PC-9 (cell line): ENCODE data around the gene KREMEN1.

Source experiments
- EZH2 ChIP-seq: fragments of 200-600 bp; sonication (generic); IDR thresholded peaks from 2 replicates; pipeline ENCODE4 v1.8.0; 2017; ENCODE audit warnings: antibody characterized with exemption, low read depth
- TF ChIP-seq, protein P1 (sequence below): fragments of 200-600 bp; sonication (generic); conservative IDR thresholded peaks from 2 replicates; pipeline ENCODE4 v1.6.1; 2017; ENCODE audit warnings: mixed run types, antibody characterized with exemption, mild to moderate bottlenecking, moderate library complexity

DNA sequence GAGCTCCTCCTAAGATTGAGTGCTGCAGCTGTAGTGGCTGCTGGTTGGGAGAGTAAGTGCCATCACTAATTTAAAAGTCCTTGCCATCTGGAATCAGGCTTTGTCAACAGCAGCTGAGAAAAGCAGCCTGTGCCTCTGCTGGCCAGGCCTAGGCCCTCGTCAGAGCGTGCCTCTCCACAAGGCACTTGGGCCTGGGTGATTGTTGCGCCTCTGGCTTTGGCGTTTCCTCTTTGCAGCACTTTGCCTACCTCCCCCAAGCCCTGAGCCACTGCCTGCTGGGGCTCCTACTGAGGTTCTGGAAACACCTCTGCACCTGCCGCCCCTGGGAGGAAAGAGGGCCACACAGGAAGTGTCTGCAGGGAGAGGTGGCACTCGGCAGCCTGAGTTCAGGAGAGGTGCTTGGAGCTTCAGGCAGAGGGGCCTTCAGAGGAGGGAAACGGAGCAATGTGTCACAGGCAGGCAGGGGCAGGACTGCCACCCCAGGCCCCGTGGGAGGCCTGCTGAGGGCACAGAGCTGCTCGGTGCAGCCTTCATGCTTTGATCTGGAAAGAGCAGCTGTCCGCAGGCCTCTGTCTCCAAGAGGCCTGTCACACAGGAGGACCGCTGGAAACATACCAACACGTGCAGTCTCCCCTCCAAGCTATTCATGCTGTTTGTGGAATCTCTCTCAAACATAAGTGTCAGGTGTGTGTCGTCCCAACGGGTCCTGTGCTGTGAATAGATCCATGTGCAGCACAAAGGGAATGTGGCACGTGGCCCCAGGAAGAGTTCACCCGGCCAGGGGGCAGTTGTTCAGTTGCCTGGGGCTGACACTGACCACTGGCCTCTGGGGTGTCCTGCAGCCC is 71.3 kb downstream of the KREMEN1 start:
- TF ChIP-seq, protein P1, sequence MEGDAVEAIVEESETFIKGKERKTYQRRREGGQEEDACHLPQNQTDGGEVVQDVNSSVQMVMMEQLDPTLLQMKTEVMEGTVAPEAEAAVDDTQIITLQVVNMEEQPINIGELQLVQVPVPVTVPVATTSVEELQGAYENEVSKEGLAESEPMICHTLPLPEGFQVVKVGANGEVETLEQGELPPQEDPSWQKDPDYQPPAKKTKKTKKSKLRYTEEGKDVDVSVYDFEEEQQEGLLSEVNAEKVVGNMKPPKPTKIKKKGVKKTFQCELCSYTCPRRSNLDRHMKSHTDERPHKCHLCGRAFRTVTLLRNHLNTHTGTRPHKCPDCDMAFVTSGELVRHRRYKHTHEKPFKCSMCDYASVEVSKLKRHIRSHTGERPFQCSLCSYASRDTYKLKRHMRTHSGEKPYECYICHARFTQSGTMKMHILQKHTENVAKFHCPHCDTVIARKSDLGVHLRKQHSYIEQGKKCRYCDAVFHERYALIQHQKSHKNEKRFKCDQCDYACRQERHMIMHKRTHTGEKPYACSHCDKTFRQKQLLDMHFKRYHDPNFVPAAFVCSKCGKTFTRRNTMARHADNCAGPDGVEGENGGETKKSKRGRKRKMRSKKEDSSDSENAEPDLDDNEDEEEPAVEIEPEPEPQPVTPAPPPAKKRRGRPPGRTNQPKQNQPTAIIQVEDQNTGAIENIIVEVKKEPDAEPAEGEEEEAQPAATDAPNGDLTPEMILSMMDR = no peak
- TF ChIP-seq EZH2 = no peak
